Measurements from ENCODE around the gene CCL23.

DNA sequence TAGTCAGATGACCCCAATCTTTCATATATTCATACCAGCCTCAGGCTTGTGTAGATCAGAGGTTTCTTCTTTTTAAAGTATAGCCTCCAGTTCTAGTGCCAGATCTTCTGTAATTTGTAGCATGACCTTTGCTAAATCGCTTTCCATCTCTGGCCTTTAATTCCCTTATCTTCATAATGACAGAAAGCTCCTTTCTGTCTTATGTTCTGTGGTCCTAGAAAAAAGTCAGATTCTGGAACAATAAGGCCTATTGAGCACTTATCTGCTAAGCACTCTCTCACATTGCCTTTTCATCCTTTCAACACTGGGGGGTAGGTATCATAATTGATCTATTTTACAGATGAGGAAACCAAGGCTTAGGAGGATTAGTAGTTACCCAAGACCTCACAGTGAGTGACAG lies 45.7 kb downstream of the CCL23 start:
- TF ChIP-seq, protein P1, sequence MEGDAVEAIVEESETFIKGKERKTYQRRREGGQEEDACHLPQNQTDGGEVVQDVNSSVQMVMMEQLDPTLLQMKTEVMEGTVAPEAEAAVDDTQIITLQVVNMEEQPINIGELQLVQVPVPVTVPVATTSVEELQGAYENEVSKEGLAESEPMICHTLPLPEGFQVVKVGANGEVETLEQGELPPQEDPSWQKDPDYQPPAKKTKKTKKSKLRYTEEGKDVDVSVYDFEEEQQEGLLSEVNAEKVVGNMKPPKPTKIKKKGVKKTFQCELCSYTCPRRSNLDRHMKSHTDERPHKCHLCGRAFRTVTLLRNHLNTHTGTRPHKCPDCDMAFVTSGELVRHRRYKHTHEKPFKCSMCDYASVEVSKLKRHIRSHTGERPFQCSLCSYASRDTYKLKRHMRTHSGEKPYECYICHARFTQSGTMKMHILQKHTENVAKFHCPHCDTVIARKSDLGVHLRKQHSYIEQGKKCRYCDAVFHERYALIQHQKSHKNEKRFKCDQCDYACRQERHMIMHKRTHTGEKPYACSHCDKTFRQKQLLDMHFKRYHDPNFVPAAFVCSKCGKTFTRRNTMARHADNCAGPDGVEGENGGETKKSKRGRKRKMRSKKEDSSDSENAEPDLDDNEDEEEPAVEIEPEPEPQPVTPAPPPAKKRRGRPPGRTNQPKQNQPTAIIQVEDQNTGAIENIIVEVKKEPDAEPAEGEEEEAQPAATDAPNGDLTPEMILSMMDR (IDR thresholded peaks at IDR 0.05), result no peak
- TF ChIP-seq POLR2A (IDR thresholded peaks at IDR 0.05) (no peak), POLR2AphosphoS5 (IDR thresholded peaks at IDR 0.05) (no peak)
